GM19035 (cell line): ENCODE measurements around the gene LGALS7B.
"Not testable (repeated sequence)": the region's sequence is repeated elsewhere in the genome, so short reads cannot be mapped to it uniquely, and the experiment has no call there.

Experiments used
- ATAC-seq: cut with Tn5 transposase; IDR thresholded peaks from one replicate; pipeline ENCODE4 v1.9.1; 2021; ENCODE audit not compliant: unreplicated experiment

The LGALS7B gene

GRCh38 chr19:38817081-38817480, 28.1 kb downstream of the LGALS7B start:
- no peak for ATAC-seq

GRCh38 chr19:38819231-38819920, 30.4 kb downstream of the LGALS7B start:
- ATAC-seq: no peak

GRCh38 chr19:38821230-38821825, 32.3 kb downstream of the LGALS7B start:
- not testable (repeated sequence) for ATAC-seq

GRCh38 chr19:38825936-38826335, 36.9 kb downstream of the LGALS7B start:
- not testable (repeated sequence) for ATAC-seq

- no peak for ATAC-seq
Measured at GRCh38 chr19:38826856-38827551, 38.0 kb downstream of the LGALS7B start.

GRCh38 chr19:38829203-38829602, 40.2 kb downstream of the LGALS7B start:
- not testable (repeated sequence) for ATAC-seq

- ATAC-seq: no peak
Measured at GRCh38 chr19:38830039-38830733, 41.2 kb downstream of the LGALS7B start.

- peak; percentile 51 for ATAC-seq
Measured at GRCh38 chr19:38831142-38831605, 42.2 kb downstream of the LGALS7B start.

- ATAC-seq: no peak
Measured at GRCh38 chr19:38833092-38833425, 44.1 kb downstream of the LGALS7B start.

GRCh38 chr19:38834104-38834490, 45.1 kb downstream of the LGALS7B start:
- no peak for ATAC-seq

GRCh38 chr19:38834590-38834989, 45.6 kb downstream of the LGALS7B start:
- ATAC-seq: no peak

- no peak for ATAC-seq
Measured at GRCh38 chr19:38836159-38836982, 47.4 kb downstream of the LGALS7B start.

- ATAC-seq: no peak
Measured at GRCh38 chr19:38836983-38837626, 48.1 kb downstream of the LGALS7B start.

GRCh38 chr19:38837656-38838121, 48.7 kb downstream of the LGALS7B start:
- no peak for ATAC-seq

- no peak for ATAC-seq
Measured at GRCh38 chr19:38838208-38838985, 49.4 kb downstream of the LGALS7B start.

GRCh38 chr19:38838986-38839761, 50.2 kb downstream of the LGALS7B start:
- ATAC-seq: no peak

GRCh38 chr19:38839816-38840582, 51.0 kb downstream of the LGALS7B start:
- no peak for ATAC-seq

GRCh38 chr19:38840583-38840968, 51.6 kb downstream of the LGALS7B start:
- no peak for ATAC-seq
